ENCODE data around the gene RNF151.
"Not testable (repeated sequence)": the region's sequence is repeated elsewhere in the genome, so short reads cannot be mapped to it uniquely, and the experiment has no call there.

RNF151 gene

GRCh38 chr16:1938910-1939309 is 27.7 kb upstream of the RNF151 start:
- Histone ChIP-seq H2AFZ (no peak overlapping the region), H3K27ac (no peak overlapping the region), H3K4me1 (peaks cover 8% of the 10 kb centered on the region), H3K4me2 (ENCODE audit: low read length) (no peak overlapping the region), H3K79me2 (no peaks in the 10 kb centered on the region), H3K36me3 (ENCODE audit: control insufficient read depth, insufficient read depth, low read length) (no peaks in the 10 kb centered on the region), H3K9ac (no peak overlapping the region), H3K27me3 (ENCODE audit: control insufficient read depth, insufficient read depth, low read length) (no peaks in the 10 kb centered on the region), H3K4me3 (ENCODE audit: low read depth, low read length) (no peak overlapping the region), H3K9me3 (ENCODE audit: control insufficient read depth, low read length) (no peaks in the 10 kb centered on the region)
- no peak for TF ChIP-seq CTCF (IDR thresholded peaks at IDR 0.05)

GRCh38 chr16:1939833-1940232 is 26.8 kb upstream of the RNF151 start:
- H2AFZ ChIP-seq; H3K27ac ChIP-seq; H3K36me3 ChIP-seq (ENCODE audit: control insufficient read depth, insufficient read depth, low read length); H3K9ac ChIP-seq; H3K79me2 ChIP-seq; H3K4me1 ChIP-seq; H3K27me3 ChIP-seq (ENCODE audit: control insufficient read depth, insufficient read depth, low read length); H3K4me2 ChIP-seq (ENCODE audit: low read length); H3K9me3 ChIP-seq (ENCODE audit: control insufficient read depth, low read length); H3K4me3 ChIP-seq (ENCODE audit: low read depth, low read length): not testable (repeated sequence)

- no peak overlapping the region for H3K4me3 ChIP-seq (ENCODE audit: low read depth, low read length)
- TF ChIP-seq CTCF (IDR thresholded peaks at IDR 0.05): no peak
- no peaks in the 10 kb centered on the region for H3K36me3 ChIP-seq (ENCODE audit: control insufficient read depth, insufficient read depth, low read length)
- no peaks in the 10 kb centered on the region for H3K9me3 ChIP-seq (ENCODE audit: control insufficient read depth, low read length)
- H2AFZ ChIP-seq: no peak overlapping the region
- H3K79me2 ChIP-seq: no peaks in the 10 kb centered on the region
- no peak overlapping the region for H3K27ac ChIP-seq
- peaks cover 8% of the 10 kb centered on the region for H3K4me1 ChIP-seq
- no peaks in the 10 kb centered on the region for H3K27me3 ChIP-seq (ENCODE audit: control insufficient read depth, insufficient read depth, low read length)
- H3K9ac ChIP-seq: no peak overlapping the region
- no peak overlapping the region for H3K4me2 ChIP-seq (ENCODE audit: low read length)
Observed at GRCh38 chr16:1940273-1941161, 26.1 kb upstream of the RNF151 start.

- Histone ChIP-seq H3K4me2 (ENCODE audit: low read length) (no peak overlapping the region), H3K9me3 (ENCODE audit: control insufficient read depth, low read length) (no peaks in the 10 kb centered on the region), H3K79me2 (no peaks in the 10 kb centered on the region), H3K9ac (no peak overlapping the region), H3K36me3 (ENCODE audit: control insufficient read depth, insufficient read depth, low read length) (no peaks in the 10 kb centered on the region), H3K27me3 (ENCODE audit: control insufficient read depth, insufficient read depth, low read length) (no peaks in the 10 kb centered on the region), H3K4me1 (peaks cover 8% of the 10 kb centered on the region), H2AFZ (no peak overlapping the region), H3K27ac (peak overlapping the region; percentile 47), H3K4me3 (ENCODE audit: low read depth, low read length) (no peak overlapping the region)
- no peak for TF ChIP-seq CTCF (IDR thresholded peaks at IDR 0.05)
Observed at GRCh38 chr16:1941162-1942046, 25.3 kb upstream of the RNF151 start.
